Measurements from ENCODE around the gene CCDC169.
"Not testable (repeated sequence)": the region's sequence is repeated elsewhere in the genome, so short reads cannot be mapped to it uniquely, and the experiment has no call there.

CCDC169 gene

DNA sequence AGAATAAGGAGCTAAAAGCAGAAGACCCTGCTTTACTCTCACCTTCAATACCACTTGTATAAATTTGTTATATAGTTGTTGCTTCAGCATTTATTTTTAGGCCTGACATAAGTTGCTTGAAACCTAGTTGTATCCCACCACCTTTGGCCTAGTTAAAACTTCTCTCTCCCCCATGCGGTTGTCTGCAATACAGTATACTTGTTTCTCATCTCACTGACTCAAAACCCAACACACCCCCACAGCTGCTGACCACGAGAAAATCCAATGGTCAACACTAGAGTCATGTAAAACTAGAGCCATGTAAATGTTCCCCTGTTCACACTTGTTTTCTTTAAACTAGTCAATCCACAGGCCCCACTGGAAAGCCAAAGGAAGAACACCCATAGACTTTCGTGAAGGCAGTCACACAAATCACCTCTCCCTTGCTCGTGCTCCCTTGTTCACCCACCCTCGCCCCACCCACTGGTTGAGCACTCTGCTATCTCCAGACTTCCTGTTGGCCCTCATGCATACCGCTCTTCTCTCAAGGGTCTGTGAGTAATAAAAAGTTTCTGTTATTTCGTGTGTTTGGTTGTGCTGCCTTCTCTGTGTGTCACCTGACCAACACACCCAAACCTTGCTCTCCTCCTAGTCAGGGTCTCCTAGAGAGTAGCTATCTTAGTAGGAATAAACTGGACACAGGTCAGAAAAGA, 12.9 kb upstream of the CCDC169 start:
- H3K27me3 ChIP-seq, result no peaks in the 10 kb centered on the region
- H3K4me1 ChIP-seq, result no peaks in the 10 kb centered on the region
- H3K36me3 ChIP-seq, result peaks cover 36 to 69% (median 67%) of the 10 kb centered on the region in 3 donors
- no peak overlapping the region for H3K4me3 ChIP-seq
- H3K27ac ChIP-seq, result no peak overlapping the region
- DNase-seq, result no peak
- TF ChIP-seq, protein P1, sequence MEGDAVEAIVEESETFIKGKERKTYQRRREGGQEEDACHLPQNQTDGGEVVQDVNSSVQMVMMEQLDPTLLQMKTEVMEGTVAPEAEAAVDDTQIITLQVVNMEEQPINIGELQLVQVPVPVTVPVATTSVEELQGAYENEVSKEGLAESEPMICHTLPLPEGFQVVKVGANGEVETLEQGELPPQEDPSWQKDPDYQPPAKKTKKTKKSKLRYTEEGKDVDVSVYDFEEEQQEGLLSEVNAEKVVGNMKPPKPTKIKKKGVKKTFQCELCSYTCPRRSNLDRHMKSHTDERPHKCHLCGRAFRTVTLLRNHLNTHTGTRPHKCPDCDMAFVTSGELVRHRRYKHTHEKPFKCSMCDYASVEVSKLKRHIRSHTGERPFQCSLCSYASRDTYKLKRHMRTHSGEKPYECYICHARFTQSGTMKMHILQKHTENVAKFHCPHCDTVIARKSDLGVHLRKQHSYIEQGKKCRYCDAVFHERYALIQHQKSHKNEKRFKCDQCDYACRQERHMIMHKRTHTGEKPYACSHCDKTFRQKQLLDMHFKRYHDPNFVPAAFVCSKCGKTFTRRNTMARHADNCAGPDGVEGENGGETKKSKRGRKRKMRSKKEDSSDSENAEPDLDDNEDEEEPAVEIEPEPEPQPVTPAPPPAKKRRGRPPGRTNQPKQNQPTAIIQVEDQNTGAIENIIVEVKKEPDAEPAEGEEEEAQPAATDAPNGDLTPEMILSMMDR (IDR thresholded peaks at IDR 0.05), result no peak
- intact Hi-C loops (cut with DNase I; ENCODE audit: low total_unique reads), result no loop called here
- H3K9me3 ChIP-seq, result no peaks in the 10 kb centered on the region

DNA sequence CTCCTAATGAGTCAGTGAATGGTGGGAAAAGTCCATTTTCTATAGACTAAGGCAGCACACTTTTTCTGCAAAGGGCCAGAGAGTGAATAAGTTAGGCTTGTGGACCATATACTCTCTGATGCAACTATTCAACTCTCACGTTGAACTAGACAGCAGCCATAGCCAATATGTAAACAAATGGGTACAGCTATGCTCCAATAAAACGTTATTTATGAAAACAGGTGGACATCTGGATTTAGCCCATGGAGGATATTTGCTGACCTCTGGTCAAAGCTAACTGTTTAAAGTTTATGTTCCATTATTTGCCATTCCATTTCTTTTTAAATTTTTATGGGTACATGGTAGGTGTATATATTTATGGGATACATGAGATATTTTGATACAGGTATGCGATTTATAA, 4.7 kb upstream of the CCDC169 start:
- H3K9me3 ChIP-seq, result no peaks in the 10 kb centered on the region
- DNase-seq, result no peak
- no peaks in the 10 kb centered on the region for H3K27me3 ChIP-seq
- H3K4me3 ChIP-seq, result no peak overlapping the region
- no peak overlapping the region for H3K27ac ChIP-seq
- H3K4me1 ChIP-seq, result peaks cover 0 to 7% (median 6%) of the 10 kb centered on the region in 4 donors
- H3K36me3 ChIP-seq, result peaks cover 11 to 18% (median 14%) of the 10 kb centered on the region in 3 donors
- intact Hi-C loops (cut with DNase I; ENCODE audit: low total_unique reads), result no loop called here
- TF ChIP-seq, protein P1 (IDR thresholded peaks at IDR 0.05), result no peak

DNA sequence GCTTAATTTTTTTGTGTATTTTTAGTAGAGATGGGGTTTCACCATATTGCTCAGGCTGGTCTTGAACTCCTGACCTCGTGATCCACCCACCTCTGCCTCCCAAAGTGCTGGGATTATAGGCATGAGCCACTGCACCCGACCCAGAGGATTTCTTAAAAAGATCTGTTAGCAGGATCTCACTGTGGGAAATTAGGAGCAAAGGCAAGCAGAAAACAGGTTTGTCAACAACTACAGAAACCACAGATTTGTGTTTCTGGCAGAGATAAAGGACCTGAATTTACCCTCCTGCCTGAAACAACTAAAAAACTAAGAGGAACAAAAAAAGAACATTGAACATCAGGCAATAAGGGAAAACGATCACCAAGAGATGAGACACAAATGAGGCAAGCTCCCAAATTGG, 1.9 kb upstream of the CCDC169 start:
- intact Hi-C loops (cut with DNase I; ENCODE audit: low total_unique reads); H3K27ac ChIP-seq: not testable (repeated sequence)

DNA sequence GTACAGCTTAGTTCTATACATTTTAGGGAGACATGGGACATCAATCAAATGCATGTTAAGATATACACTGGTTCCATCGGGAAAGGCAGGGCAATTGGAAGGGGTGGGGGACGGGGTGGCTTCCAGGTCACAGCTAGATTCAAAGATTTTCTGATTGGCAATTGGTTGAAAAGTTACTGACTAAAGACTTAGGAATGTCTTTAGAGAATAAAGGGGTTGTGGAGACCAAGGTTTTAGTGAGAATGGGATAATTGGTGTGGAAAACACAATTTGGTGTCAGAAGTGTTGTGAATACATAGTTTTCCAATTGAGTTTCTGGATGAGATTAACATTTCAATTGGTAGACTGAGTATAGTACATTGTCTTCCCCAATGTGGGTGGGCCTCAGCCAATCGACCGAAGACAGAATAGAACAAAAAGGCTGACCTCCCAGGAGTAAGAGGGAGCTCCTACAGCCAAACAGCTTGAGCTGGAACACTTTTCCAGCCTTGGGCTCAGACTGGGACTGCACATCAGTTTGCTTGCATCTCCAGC, 988 bp upstream of the CCDC169 start:
- Histone ChIP-seq H3K9me3 (no peaks in the 10 kb centered on the region), H3K27me3 (no peaks in the 10 kb centered on the region), H3K4me3 (no peak overlapping the region), H3K4me1 (peaks cover 0 to 15% (median 9%) of the 10 kb centered on the region in 4 donors), H3K27ac (no peak overlapping the region), H3K36me3 (peaks cover 0 to 3% (median 1%) of the 10 kb centered on the region in 3 donors)
- DNase-seq, result no peak
- intact Hi-C loops (cut with DNase I; ENCODE audit: low total_unique reads), result no loop called here
- TF ChIP-seq, protein P1 (IDR thresholded peaks at IDR 0.05), result no peak

More for the DNA sequence above, 1.9 kb upstream of the CCDC169 start:
- not testable (repeated sequence) for H3K9me3 ChIP-seq, DNase-seq, H3K27me3 ChIP-seq, H3K4me3 ChIP-seq
- Histone ChIP-seq H3K36me3 (peaks cover 7 to 11% (median 10%) of the 10 kb centered on the region in 3 donors), H3K4me1 (peaks cover 0 to 15% (median 9%) of the 10 kb centered on the region in 4 donors)

DNA sequence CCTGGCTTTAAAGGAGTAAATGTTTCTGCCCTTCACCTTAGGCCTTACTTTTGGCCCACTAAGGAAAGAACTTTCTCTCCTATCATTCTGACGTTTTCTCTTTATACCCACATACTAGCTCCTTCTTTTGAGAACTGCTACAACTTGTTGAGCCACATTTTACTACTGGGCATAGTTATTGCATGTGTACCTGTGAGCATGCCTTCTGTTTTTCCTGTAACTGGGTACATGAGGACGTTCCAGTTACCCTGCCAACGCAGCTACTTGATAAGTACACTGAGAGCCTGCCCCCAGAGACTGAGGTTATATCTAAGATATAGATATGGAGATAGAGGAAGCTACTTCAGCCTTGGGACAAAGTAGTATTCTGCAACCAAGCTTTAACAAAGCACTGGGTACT, 3.5 kb downstream of the CCDC169 start:
- Histone ChIP-seq H3K9me3 (no peaks in the 10 kb centered on the region), H3K36me3 (no peaks in the 10 kb centered on the region), H3K27ac (no peak overlapping the region), H3K27me3 (no peaks in the 10 kb centered on the region), H3K4me1 (peaks cover 0 to 15% (median 9%) of the 10 kb centered on the region in 4 donors), H3K4me3 (no peak overlapping the region)
- intact Hi-C loops (cut with DNase I; ENCODE audit: low total_unique reads), result no loop called here
- no peak for DNase-seq
- TF ChIP-seq, protein P1 (IDR thresholded peaks at IDR 0.05), result no peak

DNA sequence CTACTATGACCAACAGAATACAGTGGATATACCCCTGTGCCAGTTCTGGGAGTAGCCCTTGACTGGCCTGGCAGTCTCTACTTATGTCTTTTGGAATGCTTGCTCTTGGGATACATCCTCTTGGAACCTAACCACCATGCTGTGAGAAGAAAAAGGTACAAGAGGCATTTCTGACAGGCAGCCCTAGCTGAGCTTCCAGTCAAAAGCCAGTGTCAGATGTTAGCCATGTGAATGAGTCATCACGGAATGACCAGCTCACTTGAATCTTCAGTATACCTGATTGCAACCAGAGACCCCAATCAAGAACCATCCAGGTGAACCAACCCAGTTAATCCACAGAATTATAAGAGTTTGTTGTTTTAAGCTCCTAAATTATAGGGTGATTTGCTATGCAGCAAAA, 4.1 kb downstream of the CCDC169 start:
- intact Hi-C loops (cut with DNase I; ENCODE audit: low total_unique reads), result no loop called here
- peaks cover 0 to 13% (median 7%) of the 10 kb centered on the region in 4 donors for H3K4me1 ChIP-seq
- H3K9me3 ChIP-seq, result no peaks in the 10 kb centered on the region
- no peaks in the 10 kb centered on the region for H3K36me3 ChIP-seq
- H3K27me3 ChIP-seq, result no peaks in the 10 kb centered on the region
- H3K4me3 ChIP-seq, result no peak overlapping the region
- TF ChIP-seq, protein P1 (IDR thresholded peaks at IDR 0.05), result no peak
- no peak for DNase-seq
- no peak overlapping the region for H3K27ac ChIP-seq

All from tibial artery (tissue), 4 donors.